ENCODE results near the gene ATP8A2.

DNA sequence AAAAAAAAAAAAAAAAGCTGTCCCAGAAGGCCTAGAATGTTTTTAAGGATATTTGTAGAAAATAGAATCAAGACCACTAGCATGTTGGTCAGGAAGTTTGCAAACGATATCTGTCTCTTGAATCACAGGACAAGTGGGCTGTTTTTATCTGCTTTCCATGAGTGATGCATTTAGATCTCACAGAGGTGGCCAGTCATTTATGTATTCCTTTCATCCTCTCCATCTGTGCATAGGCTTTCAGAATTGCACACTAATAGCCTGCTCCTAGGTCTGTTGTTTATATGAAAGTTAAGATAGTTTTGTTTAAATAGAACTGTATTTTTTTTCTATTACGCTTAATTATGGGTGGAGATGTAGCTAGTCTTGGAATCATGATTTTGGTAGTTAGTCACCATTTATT, 390.5 kb downstream of the ATP8A2 start:
- no peak for TF ChIP-seq CTCF (conservative IDR thresholded peaks at IDR 0.05; ENCODE audit: low read length)
- TF ChIP-seq EZH2phosphoT487 (IDR thresholded peaks at IDR 0.05; ENCODE audit: borderline replicate concordance, low read depth, low read length) = no peak

Data from OCI-LY7 (cell line).